ENCODE results near the gene CNTN4.

Gene CNTN4

GRCh38 chr3:2880218-2880756, 781.6 kb downstream of the CNTN4 start:
- H3K4me1 ChIP-seq (ENCODE audit: control insufficient read depth in 1 of 2, insufficient read depth in 2 of 2, low read length in 2 of 2), result no peaks in the 10 kb centered on the region
- no peak overlapping the region for H3K27ac ChIP-seq (ENCODE audit: low read depth, low read length)
- no peak overlapping the region for H3K4me3 ChIP-seq (ENCODE audit: low read depth in 1 of 2, low read length in 2 of 2)
- no peaks in the 10 kb centered on the region for H3K36me3 ChIP-seq (ENCODE audit: control insufficient read depth in 1 of 2, insufficient read depth in 2 of 2, low read length in 2 of 2)
- H3K27me3 ChIP-seq (ENCODE audit: control insufficient read depth in 1 of 2, insufficient read depth in 2 of 2, low read length in 2 of 2), result no peaks in the 10 kb centered on the region
- H3K9ac ChIP-seq (ENCODE audit: low read depth in 1 of 2, low read length in 2 of 2), result no peak overlapping the region
- peaks cover 0 to 1% of the 10 kb centered on the region in 2 donors for H3K9me3 ChIP-seq (ENCODE audit: control insufficient read depth in 1 of 2, low read length in 2 of 2)

- H3K9me3 ChIP-seq (ENCODE audit: control insufficient read depth in 1 of 2, low read length in 2 of 2), result peaks cover 0 to 1% of the 10 kb centered on the region in 2 donors
- H3K27ac ChIP-seq (ENCODE audit: low read depth, low read length), result no peak overlapping the region
- no peak overlapping the region for H3K9ac ChIP-seq (ENCODE audit: low read depth in 1 of 2, low read length in 2 of 2)
These were observed 784.6 kb downstream of the CNTN4 start for GRCh38 chr3:2883283-2883682.

DNA sequence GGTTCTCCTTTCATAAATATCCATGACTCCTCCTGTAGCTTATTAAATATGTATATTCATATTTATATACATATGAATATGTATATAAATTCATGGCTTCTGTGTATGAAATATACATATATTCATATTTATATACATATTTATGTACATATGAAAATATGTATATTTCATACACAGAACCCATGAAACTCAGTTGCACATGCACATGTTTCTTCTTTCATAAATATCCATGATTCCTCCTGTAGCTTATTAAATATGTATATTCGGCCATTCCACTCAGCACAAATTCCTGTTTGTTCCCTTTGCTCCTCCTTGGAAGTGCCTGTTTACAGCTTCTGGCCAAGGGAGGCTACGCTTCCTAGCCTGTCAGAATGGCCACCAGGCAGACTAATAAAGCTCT, 789.9 kb downstream of the CNTN4 start:
- H3K9ac ChIP-seq (ENCODE audit: low read depth in 1 of 2, low read length in 2 of 2), result no peak overlapping the region
- no peaks in the 10 kb centered on the region for H3K27me3 ChIP-seq (ENCODE audit: control insufficient read depth in 1 of 2, insufficient read depth in 2 of 2, low read length in 2 of 2)
- H3K4me3 ChIP-seq (ENCODE audit: low read depth in 1 of 2, low read length in 2 of 2), result no peak overlapping the region
- H3K4me1 ChIP-seq (ENCODE audit: control insufficient read depth in 1 of 2, insufficient read depth in 2 of 2, low read length in 2 of 2), result no peaks in the 10 kb centered on the region
- H3K9me3 ChIP-seq (ENCODE audit: control insufficient read depth in 1 of 2, low read length in 2 of 2), result no peaks in the 10 kb centered on the region
- no peaks in the 10 kb centered on the region for H3K36me3 ChIP-seq (ENCODE audit: control insufficient read depth in 1 of 2, insufficient read depth in 2 of 2, low read length in 2 of 2)
- H3K27ac ChIP-seq (ENCODE audit: low read depth, low read length), result no peak overlapping the region

More at GRCh38 chr3:2883283-2883682, 784.6 kb downstream of the CNTN4 start:
- Histone ChIP-seq H3K27me3 (ENCODE audit: control insufficient read depth in 1 of 2, insufficient read depth in 2 of 2, low read length in 2 of 2) (no peaks in the 10 kb centered on the region), H3K4me1 (ENCODE audit: control insufficient read depth in 1 of 2, insufficient read depth in 2 of 2, low read length in 2 of 2) (no peaks in the 10 kb centered on the region), H3K4me3 (ENCODE audit: low read depth in 1 of 2, low read length in 2 of 2) (no peak overlapping the region), H3K36me3 (ENCODE audit: control insufficient read depth in 1 of 2, insufficient read depth in 2 of 2, low read length in 2 of 2) (no peaks in the 10 kb centered on the region)

DNA sequence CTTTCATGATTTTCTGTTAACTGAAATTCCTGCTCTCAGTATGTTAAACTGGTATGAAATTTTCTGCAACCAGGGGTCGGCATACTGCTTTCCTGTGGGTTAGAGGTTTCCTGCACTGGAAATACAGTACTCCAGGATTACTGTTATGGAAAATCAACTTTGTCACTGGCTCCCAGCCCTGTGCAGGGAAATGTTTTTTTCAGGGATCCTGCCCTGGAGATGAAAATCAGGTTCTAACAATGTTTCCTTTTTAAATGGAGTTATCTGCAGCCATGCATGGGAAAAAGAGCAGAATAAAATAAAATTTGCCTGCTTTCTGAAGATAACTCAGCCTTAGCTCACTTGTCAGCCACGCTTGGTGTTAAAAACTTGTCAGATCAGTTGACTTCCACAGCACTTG, 791.1 kb downstream of the CNTN4 start:
- no peaks in the 10 kb centered on the region for H3K4me1 ChIP-seq (ENCODE audit: control insufficient read depth in 1 of 2, insufficient read depth in 2 of 2, low read length in 2 of 2)
- H3K9me3 ChIP-seq (ENCODE audit: control insufficient read depth in 1 of 2, low read length in 2 of 2), result no peaks in the 10 kb centered on the region
- no peaks in the 10 kb centered on the region for H3K36me3 ChIP-seq (ENCODE audit: control insufficient read depth in 1 of 2, insufficient read depth in 2 of 2, low read length in 2 of 2)
- no peak overlapping the region for H3K9ac ChIP-seq (ENCODE audit: low read depth in 1 of 2, low read length in 2 of 2)
- no peaks in the 10 kb centered on the region for H3K27me3 ChIP-seq (ENCODE audit: control insufficient read depth in 1 of 2, insufficient read depth in 2 of 2, low read length in 2 of 2)
- no peak overlapping the region for H3K27ac ChIP-seq (ENCODE audit: low read depth, low read length)
- H3K4me3 ChIP-seq (ENCODE audit: low read depth in 1 of 2, low read length in 2 of 2), result no peak overlapping the region

- H3K9ac ChIP-seq (ENCODE audit: low read depth in 1 of 2, low read length in 2 of 2), result no peak overlapping the region
- no peak overlapping the region for H3K27ac ChIP-seq (ENCODE audit: low read depth, low read length)
- no peaks in the 10 kb centered on the region for H3K9me3 ChIP-seq (ENCODE audit: control insufficient read depth in 1 of 2, low read length in 2 of 2)
- H3K4me3 ChIP-seq (ENCODE audit: low read depth in 1 of 2, low read length in 2 of 2), result no peak overlapping the region
- H3K4me1 ChIP-seq (ENCODE audit: control insufficient read depth in 1 of 2, insufficient read depth in 2 of 2, low read length in 2 of 2), result no peaks in the 10 kb centered on the region
- H3K36me3 ChIP-seq (ENCODE audit: control insufficient read depth in 1 of 2, insufficient read depth in 2 of 2, low read length in 2 of 2), result no peaks in the 10 kb centered on the region
- H3K27me3 ChIP-seq (ENCODE audit: control insufficient read depth in 1 of 2, insufficient read depth in 2 of 2, low read length in 2 of 2), result no peaks in the 10 kb centered on the region
These were observed 797.8 kb downstream of the CNTN4 start for GRCh38 chr3:2896308-2896939.

GRCh38 chr3:2897821-2898220, 799.2 kb downstream of the CNTN4 start:
- no peak overlapping the region for H3K9ac ChIP-seq (ENCODE audit: low read depth in 1 of 2, low read length in 2 of 2)
- H3K36me3 ChIP-seq (ENCODE audit: control insufficient read depth in 1 of 2, insufficient read depth in 2 of 2, low read length in 2 of 2), result no peaks in the 10 kb centered on the region
- no peak overlapping the region for H3K4me3 ChIP-seq (ENCODE audit: low read depth in 1 of 2, low read length in 2 of 2)
- H3K4me1 ChIP-seq (ENCODE audit: control insufficient read depth in 1 of 2, insufficient read depth in 2 of 2, low read length in 2 of 2), result no peaks in the 10 kb centered on the region
- H3K27me3 ChIP-seq (ENCODE audit: control insufficient read depth in 1 of 2, insufficient read depth in 2 of 2, low read length in 2 of 2), result no peaks in the 10 kb centered on the region
- H3K27ac ChIP-seq (ENCODE audit: low read depth, low read length), result no peak overlapping the region
- no peaks in the 10 kb centered on the region for H3K9me3 ChIP-seq (ENCODE audit: control insufficient read depth in 1 of 2, low read length in 2 of 2)

DNA sequence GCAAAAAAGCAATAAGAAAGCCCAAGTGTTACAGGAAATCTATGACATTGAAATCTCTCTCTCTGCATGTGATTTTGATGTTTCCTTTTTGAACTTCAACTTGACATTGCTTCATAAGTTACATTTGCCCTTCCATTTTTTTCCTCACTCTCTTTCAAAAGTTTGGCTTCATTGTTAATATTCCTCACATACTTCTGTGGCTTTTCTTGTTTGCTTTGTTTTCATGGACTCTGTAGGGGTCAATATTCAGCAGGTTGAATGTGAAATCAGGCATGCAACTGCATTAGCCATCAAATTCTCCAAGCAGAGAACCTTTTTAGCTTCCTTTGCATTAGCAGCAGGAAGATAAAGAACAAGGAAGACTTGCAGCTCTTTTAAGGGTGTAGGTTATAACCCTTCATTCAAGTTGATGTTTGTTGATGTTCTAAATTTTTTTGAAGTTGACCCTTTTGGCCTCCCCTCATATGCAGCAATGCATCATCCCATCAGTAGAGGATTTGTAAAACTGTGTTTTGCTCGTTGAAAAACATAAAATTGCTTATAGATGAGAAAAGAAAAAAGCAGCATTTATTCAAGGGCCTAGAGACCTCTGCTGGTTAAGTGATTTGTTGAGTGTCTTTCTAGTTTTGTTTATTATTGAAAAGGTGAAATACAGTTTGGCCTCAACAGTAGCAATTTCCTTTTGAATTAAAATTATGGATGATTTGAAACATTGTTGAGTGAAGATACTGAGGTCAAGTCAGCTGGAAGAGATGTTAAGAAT, 800.1 kb downstream of the CNTN4 start:
- H3K4me1 ChIP-seq (ENCODE audit: control insufficient read depth in 1 of 2, insufficient read depth in 2 of 2, low read length in 2 of 2), result no peaks in the 10 kb centered on the region
- no peaks in the 10 kb centered on the region for H3K9me3 ChIP-seq (ENCODE audit: control insufficient read depth in 1 of 2, low read length in 2 of 2)
- no peak overlapping the region for H3K4me3 ChIP-seq (ENCODE audit: low read depth in 1 of 2, low read length in 2 of 2)
- no peak overlapping the region for H3K9ac ChIP-seq (ENCODE audit: low read depth in 1 of 2, low read length in 2 of 2)
- no peaks in the 10 kb centered on the region for H3K27me3 ChIP-seq (ENCODE audit: control insufficient read depth in 1 of 2, insufficient read depth in 2 of 2, low read length in 2 of 2)
- no peaks in the 10 kb centered on the region for H3K36me3 ChIP-seq (ENCODE audit: control insufficient read depth in 1 of 2, insufficient read depth in 2 of 2, low read length in 2 of 2)
- H3K27ac ChIP-seq (ENCODE audit: low read depth, low read length), result no peak overlapping the region

DNA sequence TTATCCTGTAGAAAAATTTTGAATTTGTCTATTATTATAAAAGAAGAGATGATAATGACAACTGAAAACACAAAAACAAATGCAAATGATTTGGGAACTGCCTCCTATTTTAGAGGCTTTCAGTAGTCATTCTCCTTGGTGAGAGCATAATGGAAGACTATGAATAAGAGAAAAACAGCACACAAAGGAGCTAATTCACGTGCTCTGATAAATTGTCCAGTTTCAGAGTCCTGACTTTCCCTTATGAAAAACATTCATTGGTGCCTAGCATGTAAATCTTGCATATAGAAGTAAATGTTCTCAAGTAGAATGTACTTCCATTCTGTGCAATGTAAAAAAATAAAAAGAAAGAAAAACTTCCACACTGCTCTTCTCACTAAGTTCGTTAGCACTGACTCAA, 805.4 kb downstream of the CNTN4 start:
- Histone ChIP-seq H3K9me3 (ENCODE audit: control insufficient read depth in 1 of 2, low read length in 2 of 2) (no peaks in the 10 kb centered on the region), H3K27me3 (ENCODE audit: control insufficient read depth in 1 of 2, insufficient read depth in 2 of 2, low read length in 2 of 2) (no peaks in the 10 kb centered on the region), H3K9ac (ENCODE audit: low read depth in 1 of 2, low read length in 2 of 2) (no peak overlapping the region), H3K4me3 (ENCODE audit: low read depth in 1 of 2, low read length in 2 of 2) (no peak overlapping the region), H3K27ac (ENCODE audit: low read depth, low read length) (no peak overlapping the region), H3K4me1 (ENCODE audit: control insufficient read depth in 1 of 2, insufficient read depth in 2 of 2, low read length in 2 of 2) (no peaks in the 10 kb centered on the region), H3K36me3 (ENCODE audit: control insufficient read depth in 1 of 2, insufficient read depth in 2 of 2, low read length in 2 of 2) (no peaks in the 10 kb centered on the region)

DNA sequence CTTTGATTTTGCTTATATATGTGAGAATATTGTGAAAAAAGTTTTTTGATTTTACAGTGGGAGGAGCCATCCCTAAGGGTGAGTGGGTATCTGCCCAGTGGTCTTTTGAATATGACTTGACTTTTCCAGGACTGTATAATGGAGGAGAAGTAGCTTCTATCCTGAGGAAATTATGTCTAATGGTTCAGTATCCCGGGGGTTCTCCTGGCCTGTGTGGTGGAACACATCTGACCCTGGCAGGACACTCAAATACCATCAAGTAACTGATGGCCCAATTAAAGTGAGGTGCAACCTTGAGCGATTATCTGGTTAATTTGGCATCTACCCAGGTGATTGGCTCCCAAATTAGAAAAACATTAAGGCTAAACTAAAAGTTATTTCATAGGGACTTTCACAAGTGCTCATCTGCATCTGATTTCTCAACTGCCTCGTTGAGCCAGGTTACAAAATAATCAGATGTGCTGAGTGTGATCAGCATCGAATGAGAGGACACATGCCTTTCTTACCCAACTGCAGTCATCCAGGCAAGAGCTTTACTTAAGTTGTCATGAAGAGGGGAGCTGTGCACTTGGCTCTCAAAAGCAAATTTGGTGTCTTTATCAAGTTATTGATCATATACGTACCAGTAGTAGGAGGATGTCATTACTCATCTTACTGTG, 810.2 kb downstream of the CNTN4 start:
- Histone ChIP-seq H3K9me3 (ENCODE audit: control insufficient read depth in 1 of 2, low read length in 2 of 2) (no peaks in the 10 kb centered on the region), H3K4me1 (ENCODE audit: control insufficient read depth in 1 of 2, insufficient read depth in 2 of 2, low read length in 2 of 2) (no peaks in the 10 kb centered on the region)

DNA sequence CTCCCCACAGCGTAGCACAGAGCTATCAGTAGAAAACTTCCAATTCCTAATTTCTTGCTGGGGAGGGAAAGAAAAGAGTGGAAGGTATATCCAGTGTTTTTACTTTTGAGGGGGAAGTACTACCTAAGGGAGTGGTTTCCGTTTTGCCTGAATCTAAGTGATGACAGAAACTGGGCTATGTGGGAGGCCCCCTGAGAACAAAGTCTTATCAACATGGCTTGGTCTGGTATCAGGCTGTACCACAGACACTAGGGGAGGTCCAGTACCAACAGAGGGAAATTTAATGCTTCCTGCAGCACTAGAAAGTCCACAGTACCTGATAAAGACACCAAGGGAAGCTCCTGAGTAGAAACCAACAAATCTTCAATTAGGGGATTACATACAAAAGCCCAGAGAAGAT, 812.3 kb downstream of the CNTN4 start:
- no peak overlapping the region for H3K9ac ChIP-seq (ENCODE audit: low read depth in 1 of 2, low read length in 2 of 2)
- no peak overlapping the region for H3K27ac ChIP-seq (ENCODE audit: low read depth, low read length)
- H3K4me1 ChIP-seq (ENCODE audit: control insufficient read depth in 1 of 2, insufficient read depth in 2 of 2, low read length in 2 of 2), result no peaks in the 10 kb centered on the region
- H3K4me3 ChIP-seq (ENCODE audit: low read depth in 1 of 2, low read length in 2 of 2), result no peak overlapping the region
- no peaks in the 10 kb centered on the region for H3K36me3 ChIP-seq (ENCODE audit: control insufficient read depth in 1 of 2, insufficient read depth in 2 of 2, low read length in 2 of 2)
- no peaks in the 10 kb centered on the region for H3K27me3 ChIP-seq (ENCODE audit: control insufficient read depth in 1 of 2, insufficient read depth in 2 of 2, low read length in 2 of 2)
- H3K9me3 ChIP-seq (ENCODE audit: control insufficient read depth in 1 of 2, low read length in 2 of 2), result no peaks in the 10 kb centered on the region

More for the DNA sequence above, 810.2 kb downstream of the CNTN4 start:
- H3K4me3 ChIP-seq (ENCODE audit: low read depth in 1 of 2, low read length in 2 of 2), result no peak overlapping the region
- H3K27me3 ChIP-seq (ENCODE audit: control insufficient read depth in 1 of 2, insufficient read depth in 2 of 2, low read length in 2 of 2), result no peaks in the 10 kb centered on the region
- no peak overlapping the region for H3K27ac ChIP-seq (ENCODE audit: low read depth, low read length)
- H3K36me3 ChIP-seq (ENCODE audit: control insufficient read depth in 1 of 2, insufficient read depth in 2 of 2, low read length in 2 of 2), result no peaks in the 10 kb centered on the region
- no peak overlapping the region for H3K9ac ChIP-seq (ENCODE audit: low read depth in 1 of 2, low read length in 2 of 2)
